ENCODE results near the gene PCDH12. TPM values are rescaled to one million over a fixed set of nuclear protein-coding genes. Genes with fewer than 3 reads are reported as not detected.

Gene PCDH12
- polyA plus RNA-seq, 1 donor from 2014 or later = not detected

DNA sequence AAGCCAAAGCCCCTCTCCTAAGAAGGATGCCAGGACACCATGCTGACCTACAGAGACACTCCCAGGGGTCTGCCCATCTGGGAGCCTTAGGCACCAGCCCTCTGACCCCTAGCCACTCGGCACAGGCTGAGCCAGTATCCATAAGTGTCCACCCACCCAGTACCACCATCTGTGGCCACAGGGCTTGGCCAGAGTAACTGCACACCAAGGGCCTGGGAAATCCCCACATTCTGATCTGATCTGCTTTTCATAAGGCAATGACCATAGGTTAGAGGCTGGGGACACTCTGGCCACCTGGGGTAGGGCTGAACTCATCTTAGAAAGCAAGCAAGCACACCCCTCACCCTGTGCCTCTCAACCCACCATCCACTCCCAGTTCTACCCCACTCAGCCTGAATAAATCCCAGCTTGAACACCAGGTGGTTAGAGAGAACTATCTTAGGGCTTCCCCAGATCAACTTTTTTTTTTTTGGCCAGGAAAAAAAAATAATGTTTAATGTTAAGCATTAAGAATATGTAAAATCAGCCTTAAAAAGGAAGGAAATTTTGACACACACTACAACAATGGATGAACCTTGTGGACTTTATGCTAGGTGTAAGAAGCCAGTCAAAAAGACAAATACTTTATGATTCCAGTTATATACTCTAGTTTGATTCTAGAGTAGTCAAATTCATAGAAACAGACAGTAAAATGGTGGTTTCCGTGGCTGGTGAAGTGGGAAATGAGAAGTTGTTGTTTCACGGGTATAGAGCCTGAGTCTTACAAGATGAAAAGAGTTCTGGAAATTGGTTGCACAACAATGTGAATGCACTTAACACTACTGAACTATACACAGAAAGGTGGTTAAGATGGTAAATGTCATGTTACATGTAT is 48.6 kb upstream of the PCDH12 start:
- Histone ChIP-seq H3K9me2 (ENCODE audit: insufficient read depth, low read length) (no peaks in the 10 kb centered on the region), H3K27ac (ENCODE audit: low read length) (no peak overlapping the region), H3F3A (ENCODE audit: insufficient read depth, low read length, poor library complexity, severe bottlenecking) (no peaks in the 10 kb centered on the region), H4K20me1 (ENCODE audit: insufficient read depth) (no peaks in the 10 kb centered on the region), H3K9me3 (ENCODE audit: low read length) (no peaks in the 10 kb centered on the region), H3K79me2 (replicated peaks; ENCODE audit: insufficient read depth, low read length) (no peaks in the 10 kb centered on the region), H3K4me2 (ENCODE audit: low read length) (no peak overlapping the region), H3K36me3 (ENCODE audit: insufficient read depth, low read length) (no peaks in the 10 kb centered on the region), H3K9ac (ENCODE audit: low read length) (no peak overlapping the region), H3K4me3 (ENCODE audit: low read length) (no peak overlapping the region), H2AFZ (ENCODE audit: low read depth, low read length) (no peak overlapping the region), H3K27me3 (ENCODE audit: insufficient read depth, low read depth, low read length) (no peaks in the 10 kb centered on the region)
- no peak for TF ChIP-seq EP300 (conservative IDR thresholded peaks at IDR 0.05; ENCODE audit: poor library complexity, severe bottlenecking)
- TF ChIP-seq EZH2 (IDR thresholded peaks at IDR 0.05; ENCODE audit: borderline replicate concordance, insufficient read depth, low read length, poor library complexity, severe bottlenecking) = no peak
- TF ChIP-seq, protein P1, sequence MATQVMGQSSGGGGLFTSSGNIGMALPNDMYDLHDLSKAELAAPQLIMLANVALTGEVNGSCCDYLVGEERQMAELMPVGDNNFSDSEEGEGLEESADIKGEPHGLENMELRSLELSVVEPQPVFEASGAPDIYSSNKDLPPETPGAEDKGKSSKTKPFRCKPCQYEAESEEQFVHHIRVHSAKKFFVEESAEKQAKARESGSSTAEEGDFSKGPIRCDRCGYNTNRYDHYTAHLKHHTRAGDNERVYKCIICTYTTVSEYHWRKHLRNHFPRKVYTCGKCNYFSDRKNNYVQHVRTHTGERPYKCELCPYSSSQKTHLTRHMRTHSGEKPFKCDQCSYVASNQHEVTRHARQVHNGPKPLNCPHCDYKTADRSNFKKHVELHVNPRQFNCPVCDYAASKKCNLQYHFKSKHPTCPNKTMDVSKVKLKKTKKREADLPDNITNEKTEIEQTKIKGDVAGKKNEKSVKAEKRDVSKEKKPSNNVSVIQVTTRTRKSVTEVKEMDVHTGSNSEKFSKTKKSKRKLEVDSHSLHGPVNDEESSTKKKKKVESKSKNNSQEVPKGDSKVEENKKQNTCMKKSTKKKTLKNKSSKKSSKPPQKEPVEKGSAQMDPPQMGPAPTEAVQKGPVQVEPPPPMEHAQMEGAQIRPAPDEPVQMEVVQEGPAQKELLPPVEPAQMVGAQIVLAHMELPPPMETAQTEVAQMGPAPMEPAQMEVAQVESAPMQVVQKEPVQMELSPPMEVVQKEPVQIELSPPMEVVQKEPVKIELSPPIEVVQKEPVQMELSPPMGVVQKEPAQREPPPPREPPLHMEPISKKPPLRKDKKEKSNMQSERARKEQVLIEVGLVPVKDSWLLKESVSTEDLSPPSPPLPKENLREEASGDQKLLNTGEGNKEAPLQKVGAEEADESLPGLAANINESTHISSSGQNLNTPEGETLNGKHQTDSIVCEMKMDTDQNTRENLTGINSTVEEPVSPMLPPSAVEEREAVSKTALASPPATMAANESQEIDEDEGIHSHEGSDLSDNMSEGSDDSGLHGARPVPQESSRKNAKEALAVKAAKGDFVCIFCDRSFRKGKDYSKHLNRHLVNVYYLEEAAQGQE (IDR thresholded peaks at IDR 0.05; ENCODE audit: borderline replicate concordance) = no peak
- TF ChIP-seq POLR2AphosphoS5 (IDR thresholded peaks at IDR 0.05) = no peak
- no peak for TF ChIP-seq TAF1 (IDR thresholded peaks at IDR 0.05; ENCODE audit: low read depth)
- no peak for TF ChIP-seq CTCF (IDR thresholded peaks at IDR 0.05; ENCODE audit: poor library complexity, severe bottlenecking)
- TF ChIP-seq MXI1 (conservative IDR thresholded peaks at IDR 0.05; ENCODE audit: poor library complexity, severe bottlenecking) = no peak
- TF ChIP-seq SMC3 (conservative IDR thresholded peaks at IDR 0.05; ENCODE audit: poor library complexity) = no peak
- no peak for TF ChIP-seq RAD21 (conservative IDR thresholded peaks at IDR 0.05)

DNA sequence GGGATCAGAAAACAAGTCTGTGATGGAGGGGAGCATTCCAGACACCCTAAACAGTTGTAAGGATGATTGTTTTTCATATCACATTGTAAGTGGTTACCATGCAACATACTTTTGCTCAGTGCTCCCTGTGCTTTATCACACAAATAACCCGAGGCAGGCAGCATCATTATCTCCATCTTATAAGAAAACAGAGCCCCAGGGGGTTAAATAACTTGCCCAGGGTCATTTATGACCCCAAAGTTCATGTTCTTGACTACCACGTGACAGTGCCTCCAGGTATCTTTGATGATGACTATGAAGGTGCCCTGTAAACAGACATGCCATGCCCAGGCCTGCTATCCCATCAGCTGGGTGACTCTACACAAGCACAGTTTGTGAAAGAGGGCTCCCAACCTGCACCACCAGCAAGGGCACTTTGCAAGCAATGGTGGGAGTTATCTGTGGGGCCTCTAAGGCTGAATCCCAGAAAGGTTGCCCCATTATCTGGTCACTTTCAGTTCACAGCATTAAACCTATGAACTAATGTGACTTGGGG is 45.3 kb upstream of the PCDH12 start:
- Histone ChIP-seq H3K27ac (ENCODE audit: low read length) (no peak overlapping the region), H2AFZ (ENCODE audit: low read depth, low read length) (no peak overlapping the region), H4K20me1 (ENCODE audit: insufficient read depth) (no peaks in the 10 kb centered on the region), H3K9me2 (ENCODE audit: insufficient read depth, low read length) (no peaks in the 10 kb centered on the region), H3K4me2 (ENCODE audit: low read length) (no peak overlapping the region), H3K27me3 (ENCODE audit: insufficient read depth, low read depth, low read length) (no peaks in the 10 kb centered on the region), H3F3A (ENCODE audit: insufficient read depth, low read length, poor library complexity, severe bottlenecking) (no peaks in the 10 kb centered on the region), H3K79me2 (replicated peaks; ENCODE audit: insufficient read depth, low read length) (no peaks in the 10 kb centered on the region), H3K36me3 (ENCODE audit: insufficient read depth, low read length) (no peaks in the 10 kb centered on the region), H3K9me3 (ENCODE audit: low read length) (no peaks in the 10 kb centered on the region), H3K9ac (ENCODE audit: low read length) (no peak overlapping the region), H3K4me3 (ENCODE audit: low read length) (no peak overlapping the region)
- TF ChIP-seq SMC3 (conservative IDR thresholded peaks at IDR 0.05; ENCODE audit: poor library complexity) = no peak
- TF ChIP-seq POLR2AphosphoS5 (IDR thresholded peaks at IDR 0.05) = no peak
- no peak for TF ChIP-seq EZH2 (IDR thresholded peaks at IDR 0.05; ENCODE audit: borderline replicate concordance, insufficient read depth, low read length, poor library complexity, severe bottlenecking)
- TF ChIP-seq EP300 (conservative IDR thresholded peaks at IDR 0.05; ENCODE audit: poor library complexity, severe bottlenecking) = no peak
- TF ChIP-seq, protein P1 (IDR thresholded peaks at IDR 0.05; ENCODE audit: borderline replicate concordance) = no peak
- TF ChIP-seq CTCF (IDR thresholded peaks at IDR 0.05; ENCODE audit: poor library complexity, severe bottlenecking) = no peak
- TF ChIP-seq MXI1 (conservative IDR thresholded peaks at IDR 0.05; ENCODE audit: poor library complexity, severe bottlenecking) = no peak
- no peak for TF ChIP-seq RAD21 (conservative IDR thresholded peaks at IDR 0.05)
- no peak for TF ChIP-seq TAF1 (IDR thresholded peaks at IDR 0.05; ENCODE audit: low read depth)

Measured in neural cell (in vitro differentiated cells).